Sigmoid colon (tissue), 4 donors: ENCODE results near the gene ACYP2.
"Not testable (repeated sequence)": the region's sequence is repeated elsewhere in the genome, so short reads cannot be mapped to it uniquely, and the experiment has no call there.

ENCODE experiments used
- POLR2A ChIP-seq, 2 donors: fragments of 450-650 bp; IDR thresholded peaks; one replicate each; pipeline ENCODE4 v1.6.1; 2016; ENCODE audit warnings: antibody characterized with exemption in 2 of 2, mild to moderate bottlenecking in 2 of 2, moderate library complexity in 2 of 2
- POLR2AphosphoS5 ChIP-seq, 4 donors: sonication (generic); formaldehyde crosslinking; IDR thresholded peaks; one replicate each; pipeline ENCODE4 v1.6.1; 2017; ENCODE audit warnings: antibody characterized with exemption in 4 of 4
- TF ChIP-seq, protein P1 (sequence below), 4 experiments: fragments of 450-650 bp in 3 of 4; fragments of 200-600 bp in 1 of 4; IDR thresholded peaks; one replicate each; pipeline ENCODE4 v1.5.1; 2016 to 2019; ENCODE audit warnings: antibody characterized with exemption in 4 of 4, mild to moderate bottlenecking in 3 of 4, moderate library complexity in 2 of 4

DNA sequence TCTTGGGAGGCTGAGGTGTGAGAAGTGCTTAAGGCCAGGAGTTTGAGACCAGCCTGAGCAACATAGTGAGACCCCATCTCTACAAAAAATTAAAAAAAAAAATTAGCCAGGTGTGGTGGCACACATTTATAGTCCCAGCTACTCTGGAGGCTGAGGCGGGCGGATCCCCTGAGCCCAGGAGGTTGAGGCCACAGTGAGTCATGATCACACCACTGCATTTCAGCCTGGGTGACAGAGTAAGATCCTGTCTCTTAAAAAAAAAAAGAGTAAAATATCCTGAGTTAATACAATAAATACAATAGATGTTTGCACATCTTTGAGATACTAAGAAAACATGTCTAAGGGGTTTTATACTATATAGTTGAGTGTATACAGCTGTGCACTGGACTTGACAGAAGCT, 179.2 kb downstream of the ACYP2 start:
- TF ChIP-seq, protein P1, sequence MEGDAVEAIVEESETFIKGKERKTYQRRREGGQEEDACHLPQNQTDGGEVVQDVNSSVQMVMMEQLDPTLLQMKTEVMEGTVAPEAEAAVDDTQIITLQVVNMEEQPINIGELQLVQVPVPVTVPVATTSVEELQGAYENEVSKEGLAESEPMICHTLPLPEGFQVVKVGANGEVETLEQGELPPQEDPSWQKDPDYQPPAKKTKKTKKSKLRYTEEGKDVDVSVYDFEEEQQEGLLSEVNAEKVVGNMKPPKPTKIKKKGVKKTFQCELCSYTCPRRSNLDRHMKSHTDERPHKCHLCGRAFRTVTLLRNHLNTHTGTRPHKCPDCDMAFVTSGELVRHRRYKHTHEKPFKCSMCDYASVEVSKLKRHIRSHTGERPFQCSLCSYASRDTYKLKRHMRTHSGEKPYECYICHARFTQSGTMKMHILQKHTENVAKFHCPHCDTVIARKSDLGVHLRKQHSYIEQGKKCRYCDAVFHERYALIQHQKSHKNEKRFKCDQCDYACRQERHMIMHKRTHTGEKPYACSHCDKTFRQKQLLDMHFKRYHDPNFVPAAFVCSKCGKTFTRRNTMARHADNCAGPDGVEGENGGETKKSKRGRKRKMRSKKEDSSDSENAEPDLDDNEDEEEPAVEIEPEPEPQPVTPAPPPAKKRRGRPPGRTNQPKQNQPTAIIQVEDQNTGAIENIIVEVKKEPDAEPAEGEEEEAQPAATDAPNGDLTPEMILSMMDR (IDR thresholded peaks at IDR 0.05) = not testable (repeated sequence)
- not testable (repeated sequence) for TF ChIP-seq POLR2AphosphoS5, POLR2A (IDR thresholded peaks at IDR 0.05)
